Activated CD8-positive, alpha-beta memory T cell treated with anti-CD3 and anti-CD28 coated beads, Interleukin-2, amount 10 ng/mL, durations not matched to agents 7 days and 5 days (primary cell): ENCODE results near the gene CCDC112. TPM values are rescaled to one million over a fixed set of nuclear protein-coding genes. Genes with fewer than 3 reads are reported as not detected.
"Not testable (repeated sequence)": the region's sequence is repeated elsewhere in the genome, so short reads cannot be mapped to it uniquely, and the experiment has no call there.

Source experiments
- ATAC-seq: fragments of 150-1000 bp; cut with Tn5 transposase; one replicate; pipeline ENCODE4 v1.10.0; 2021; ENCODE audit warnings: moderate library complexity
- CTCF ChIA-PET: fragments of 350-600 bp; sonication (Branson Sonifier 250); formaldehyde crosslinking; loops from one replicate; lab custom pipeline; 2021; ENCODE audit warnings: antibody characterized with exemption; lab: Charles Lee
- DNase-seq: peaks from one replicate; pipeline ENCODE4 v3.0.0-alpha.2; 2020
- H3K27ac Mint-ChIP-seq: one replicate; pipeline ENCODE4 v1.8.0; 2021; ENCODE audit warnings: mild to moderate bottlenecking, mixed read lengths
- H3K27me3 Mint-ChIP-seq: one replicate; pipeline ENCODE4 v1.8.0; 2021; ENCODE audit warnings: mixed read lengths
- H3K36me3 Mint-ChIP-seq: one replicate; pipeline ENCODE4 v1.8.0; 2021; ENCODE audit warnings: mild to moderate bottlenecking, mixed read lengths
- H3K4me1 Mint-ChIP-seq: one replicate; pipeline ENCODE4 v1.8.0; 2021; ENCODE audit warnings: mixed read lengths
- H3K4me3 Mint-ChIP-seq: one replicate; pipeline ENCODE4 v1.8.0; 2021; ENCODE audit warnings: mild to moderate bottlenecking, moderate library complexity, mixed read lengths
- H3K9me3 Mint-ChIP-seq: one replicate; pipeline ENCODE4 v1.8.0; 2022; ENCODE audit warnings: low read depth, mixed read lengths
- total RNA-seq, 2 experiments: library from RNA; stranded (reverse); gene quantifications; one replicate each; pipeline ENCODE4 v1.2.3, GENCODE V29; 2021

The CCDC112 gene
- total RNA-seq, 2 experiments from 2014 or later = 0.40 to 1.5 TPM

DNA sequence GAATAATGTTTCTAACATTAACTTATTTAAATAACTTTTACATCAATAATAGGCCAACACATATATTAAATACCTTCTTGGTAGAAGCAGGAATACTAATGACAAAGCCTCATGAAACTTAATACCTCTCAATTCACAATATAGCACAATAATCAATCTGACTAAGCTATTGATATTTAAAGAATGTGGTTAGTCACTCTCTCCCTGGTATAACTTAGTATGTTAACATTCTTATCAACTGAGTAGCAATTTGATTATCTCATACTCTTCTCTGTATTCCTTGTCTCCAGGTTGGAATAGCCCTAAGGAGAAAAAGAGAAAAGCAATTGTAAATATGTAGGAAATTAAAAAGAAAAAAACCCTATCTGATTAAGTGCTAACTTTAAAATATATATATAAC is 28.8 kb downstream of the CCDC112 start:
- no peak for ATAC-seq
- no peaks in the 10 kb centered on the region for H3K36me3 Mint-ChIP-seq
- CTCF ChIA-PET = no interaction called here
- H3K9me3 Mint-ChIP-seq = no peaks in the 10 kb centered on the region
- peaks cover 4% of the 10 kb centered on the region for H3K27me3 Mint-ChIP-seq
- peaks cover 6% of the 10 kb centered on the region for H3K4me1 Mint-ChIP-seq
- no peak overlapping the region for H3K4me3 Mint-ChIP-seq
- DNase-seq = no peak
- no peak overlapping the region for H3K27ac Mint-ChIP-seq

GRCh38 chr5:115265220-115265619 is 31.2 kb downstream of the CCDC112 start:
- no peak overlapping the region for H3K27ac Mint-ChIP-seq
- no peaks in the 10 kb centered on the region for H3K9me3 Mint-ChIP-seq
- ATAC-seq (no peak), DNase-seq (no peak)
- H3K4me3 Mint-ChIP-seq = no peak overlapping the region
- peaks cover 23% of the 10 kb centered on the region for H3K4me1 Mint-ChIP-seq
- H3K27me3 Mint-ChIP-seq = peaks cover 4% of the 10 kb centered on the region
- peaks cover 4% of the 10 kb centered on the region for H3K36me3 Mint-ChIP-seq
- CTCF ChIA-PET = interaction anchor here (0.7 kb wide), 1 partner anchor 309 kb away, joined by 5 read pairs; no protein-coding TSS in a partner anchor

DNA sequence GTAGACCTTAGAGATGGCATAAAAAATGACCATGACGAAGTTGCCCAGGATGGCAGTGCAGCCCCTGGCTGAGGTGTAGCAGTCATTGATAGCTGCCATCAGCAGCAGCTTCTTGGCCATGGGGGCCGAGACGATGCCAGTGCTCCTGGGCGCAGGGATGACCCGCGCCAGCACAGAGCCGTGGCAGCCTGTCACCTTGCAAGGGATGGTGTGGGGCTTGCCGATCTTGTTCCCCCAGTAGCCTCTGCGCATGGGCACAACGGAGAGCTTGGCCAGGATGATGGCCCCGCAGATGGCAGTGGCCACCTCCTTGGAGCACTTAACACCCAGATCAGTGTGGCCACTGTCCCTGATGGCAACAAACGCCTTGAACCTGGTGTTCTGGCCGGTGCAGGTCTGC is 31.7 kb downstream of the CCDC112 start:
- DNase-seq (no peak), ATAC-seq (no peak)
- CTCF ChIA-PET = interaction anchor here (0.7 kb wide), 1 partner anchor 310 kb away, joined by 5 read pairs; no protein-coding TSS in a partner anchor
- no peak overlapping the region for H3K4me3 Mint-ChIP-seq
- H3K9me3 Mint-ChIP-seq = no peaks in the 10 kb centered on the region
- peaks cover 4% of the 10 kb centered on the region for H3K27me3 Mint-ChIP-seq
- H3K4me1 Mint-ChIP-seq = peaks cover 28% of the 10 kb centered on the region
- no peak overlapping the region for H3K27ac Mint-ChIP-seq
- peaks cover 5% of the 10 kb centered on the region for H3K36me3 Mint-ChIP-seq

DNA sequence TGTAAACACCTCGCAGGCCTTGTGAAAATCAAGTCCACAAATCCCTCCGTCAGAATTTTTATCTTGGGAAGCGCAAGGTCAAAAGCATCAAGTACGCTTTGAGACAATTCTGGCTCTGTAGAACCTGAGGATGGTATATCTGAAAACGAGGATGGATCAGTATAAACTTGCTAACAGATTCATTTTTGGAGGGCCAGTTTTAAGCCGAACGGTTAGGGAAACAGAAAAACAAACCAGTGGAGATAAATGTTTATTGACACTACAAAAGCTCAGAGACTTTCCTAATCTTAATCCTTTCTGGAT is 33.4 kb downstream of the CCDC112 start:
- Mint-ChIP-seq H3K4me1 (peaks cover 34% of the 10 kb centered on the region), H3K9me3 (no peaks in the 10 kb centered on the region), H3K36me3 (peaks cover 11% of the 10 kb centered on the region), H3K4me3 (peak overlapping the region; percentile 89), H3K27me3 (no peaks in the 10 kb centered on the region), H3K27ac (peak overlapping the region; percentile 92)
- ATAC-seq (no peak), DNase-seq (no peak)
- CTCF ChIA-PET = interaction anchor here (0.8 to 1.5 kb wide), 2 partner anchors 49 to 165 kb away, joined by 3 read pairs; no protein-coding TSS in a partner anchor

GRCh38 chr5:115262321-115263077 is 34.0 kb downstream of the CCDC112 start, which contains the start of gene PGGT1B:
PGGT1B (minus strand) TSS chr5:115262877; CDS start chr5:115262851, 26 bp downstream.
- H3K27me3 Mint-ChIP-seq = no peaks in the 10 kb centered on the region
- CTCF ChIA-PET = interaction anchor here (1.5 to 2.3 kb wide), 2 partner anchors 33 to 165 kb away, joined by 3 to 12 read pairs; partner anchors contain the start of gene CCDC112
- H3K9me3 Mint-ChIP-seq = no peaks in the 10 kb centered on the region
- ATAC-seq (peak; percentile 93), DNase-seq (peak; percentile 80)
- peak within 1 kb of the TSS; percentile 92 for H3K27ac Mint-ChIP-seq
- H3K36me3 Mint-ChIP-seq = peaks cover 11% of the 10 kb centered on the region
- peaks cover 35% of the 10 kb centered on the region for H3K4me1 Mint-ChIP-seq
- H3K4me3 Mint-ChIP-seq = peak within 1 kb of the TSS; percentile 89

- Mint-ChIP-seq H3K4me3 (peak overlapping the region; percentile 89), H3K4me1 (peaks cover 35% of the 10 kb centered on the region), H3K27ac (peak overlapping the region; percentile 92), H3K36me3 (peaks cover 12% of the 10 kb centered on the region), H3K9me3 (no peaks in the 10 kb centered on the region), H3K27me3 (no peaks in the 10 kb centered on the region)
- ATAC-seq (peak; percentile 27), DNase-seq (no peak)
- CTCF ChIA-PET = interaction anchor here (1.3 to 2.3 kb wide), 3 partner anchors 15 to 164 kb away, joined by 3 to 12 read pairs (median 5); partner anchors contain the start of gene CCDC112
Observed at GRCh38 chr5:115262011-115262320, 34.5 kb downstream of the CCDC112 start.

GRCh38 chr5:115260248-115260647 is 36.2 kb downstream of the CCDC112 start:
- H3K4me3 Mint-ChIP-seq = no peak overlapping the region
- peaks cover 23% of the 10 kb centered on the region for H3K36me3 Mint-ChIP-seq
- CTCF ChIA-PET = interaction anchor here (2.3 kb wide), 1 partner anchor 36 kb away, joined by 12 read pairs; the partner anchor contains the start of gene CCDC112
- ATAC-seq = no peak
- no peaks in the 10 kb centered on the region for H3K27me3 Mint-ChIP-seq
- H3K27ac Mint-ChIP-seq = no peak overlapping the region
- H3K9me3 Mint-ChIP-seq = no peaks in the 10 kb centered on the region
- DNase-seq = no peak
- peaks cover 35% of the 10 kb centered on the region for H3K4me1 Mint-ChIP-seq

DNA sequence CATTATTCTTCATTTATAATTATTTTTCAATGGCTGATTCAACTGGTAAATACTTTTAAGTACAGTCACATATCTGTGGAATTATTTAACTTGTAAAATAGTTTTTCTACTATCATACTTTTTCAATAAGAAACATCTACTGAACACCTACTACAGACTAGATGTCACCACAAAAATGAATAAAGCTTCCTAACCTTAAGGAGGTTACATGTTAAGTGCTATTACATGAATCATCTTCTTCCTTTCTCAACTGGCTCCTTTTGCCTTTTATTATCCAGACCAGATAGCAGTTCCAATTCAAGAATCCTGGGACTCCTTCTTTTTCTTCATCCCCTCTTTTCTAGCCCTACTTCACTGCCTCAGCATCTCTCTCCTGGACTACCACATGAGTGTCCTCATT is 38.5 kb downstream of the CCDC112 start:
- Mint-ChIP-seq H3K4me1 (peaks cover 34% of the 10 kb centered on the region), H3K27me3 (no peaks in the 10 kb centered on the region), H3K27ac (no peak overlapping the region), H3K9me3 (no peaks in the 10 kb centered on the region), H3K36me3 (peaks cover 27% of the 10 kb centered on the region), H3K4me3 (no peak overlapping the region)
- ATAC-seq (no peak), DNase-seq (no peak)
- CTCF ChIA-PET = no interaction called here

- H3K27ac Mint-ChIP-seq, H3K27me3 Mint-ChIP-seq, DNase-seq, ATAC-seq, H3K4me1 Mint-ChIP-seq, H3K9me3 Mint-ChIP-seq, H3K4me3 Mint-ChIP-seq: not testable (repeated sequence)
- peaks cover 17% of the 10 kb centered on the region for H3K36me3 Mint-ChIP-seq
- CTCF ChIA-PET = interaction anchor here (0.8 kb wide), 1 partner anchor 152 kb away, joined by 3 read pairs; no protein-coding TSS in a partner anchor
Observed at GRCh38 chr5:115249379-115249778, 47.1 kb downstream of the CCDC112 start.

DNA sequence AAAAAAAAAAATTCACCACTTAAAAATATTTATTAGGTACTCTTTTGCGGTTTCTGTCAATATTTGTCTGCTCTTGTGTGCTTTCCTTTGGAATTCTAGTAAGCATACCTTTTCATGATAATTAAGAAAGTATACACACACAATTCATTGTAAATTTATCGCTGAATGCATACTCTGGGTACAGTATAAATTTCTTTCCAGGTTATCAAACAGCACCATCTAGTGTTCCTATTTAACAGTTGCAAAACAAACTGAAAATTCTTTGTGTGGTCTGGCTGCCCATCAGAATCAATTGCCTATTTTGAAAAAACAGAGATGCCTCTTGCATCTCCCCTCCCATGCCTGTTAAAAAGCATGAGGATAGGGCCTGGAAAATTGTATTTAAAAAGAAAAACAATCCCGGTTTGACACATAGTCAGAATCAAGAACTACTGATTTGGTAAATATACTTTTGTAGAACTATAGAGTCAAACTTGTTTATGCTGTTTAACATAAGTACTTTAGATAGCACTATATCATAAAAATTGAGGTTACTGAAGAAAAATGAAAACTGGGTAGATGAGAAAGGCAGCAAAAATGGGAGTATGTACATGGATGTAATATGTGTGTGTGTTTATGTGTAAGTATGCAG is 50.0 kb downstream of the CCDC112 start:
- H3K27me3 Mint-ChIP-seq = no peaks in the 10 kb centered on the region
- no peak overlapping the region for H3K27ac Mint-ChIP-seq
- no peaks in the 10 kb centered on the region for H3K9me3 Mint-ChIP-seq
- H3K36me3 Mint-ChIP-seq = peaks cover 11% of the 10 kb centered on the region
- no peak overlapping the region for H3K4me3 Mint-ChIP-seq
- peaks cover 13% of the 10 kb centered on the region for H3K4me1 Mint-ChIP-seq
- CTCF ChIA-PET = interaction anchor here (0.7 to 6.8 kb wide), 5 partner anchors 9 to 152 kb away, joined by 3 to 52 read pairs (median 5); no protein-coding TSS in a partner anchor
- DNase-seq (no peak), ATAC-seq (peak; percentile 64)

DNA sequence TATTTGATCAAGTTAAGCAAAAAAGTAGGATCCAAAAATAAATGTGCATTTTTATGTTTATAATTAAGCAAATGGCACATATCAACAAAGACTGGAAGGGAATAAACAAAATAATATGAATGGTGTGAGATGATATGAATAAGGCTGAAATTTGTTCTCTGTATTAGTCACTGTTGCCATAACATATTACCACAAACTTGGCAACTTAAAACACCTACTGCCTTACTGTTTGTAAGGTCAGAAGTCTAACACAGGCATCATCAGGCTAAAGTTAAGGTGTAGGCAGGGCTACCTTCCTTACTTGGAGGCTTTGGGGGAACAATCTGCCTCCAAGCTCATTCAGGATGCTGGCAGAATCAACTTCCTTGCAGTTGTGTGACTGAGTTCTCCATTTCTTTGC is 53.0 kb downstream of the CCDC112 start:
- no peaks in the 10 kb centered on the region for H3K9me3 Mint-ChIP-seq

DNA sequence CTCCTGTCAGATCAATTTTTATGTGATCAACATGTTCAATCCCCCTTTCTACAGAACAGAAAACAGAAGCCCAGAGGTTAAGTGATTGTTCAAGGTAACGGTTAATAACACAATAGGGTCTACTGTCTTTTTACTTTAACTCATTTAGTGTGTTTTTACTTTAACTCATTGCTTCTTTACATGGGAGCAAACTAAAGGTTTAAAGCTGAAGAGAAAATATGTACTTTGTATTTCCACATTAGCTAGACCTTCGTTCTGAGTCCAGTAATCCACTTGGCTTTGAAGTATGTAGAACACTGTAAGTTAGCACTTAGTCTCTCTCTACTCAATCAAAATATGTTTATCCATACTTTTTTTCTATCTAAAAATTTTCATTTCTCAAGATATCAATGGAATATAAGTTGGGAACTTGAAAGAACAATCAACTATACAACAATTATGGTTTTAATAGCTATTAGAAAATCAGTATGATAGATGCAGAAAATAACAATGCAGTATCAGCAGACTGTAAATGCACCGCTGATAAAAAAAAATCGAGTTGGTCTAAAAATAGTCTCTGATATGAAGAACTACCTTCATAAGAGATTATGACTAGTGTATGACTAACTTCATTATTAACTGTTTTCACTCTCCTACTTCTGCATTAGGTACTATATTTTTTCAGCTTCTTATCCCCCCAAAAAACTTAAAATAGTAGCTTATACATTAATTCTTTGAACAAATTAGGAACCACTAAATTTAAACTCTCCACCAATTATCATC is 54.4 kb downstream of the CCDC112 start:
- CTCF ChIA-PET = interaction anchor here (1.3 to 6.8 kb wide), 3 partner anchors 9 to 150 kb away, joined by 3 to 52 read pairs (median 3); no protein-coding TSS in a partner anchor
- no peak for DNase-seq
- peaks cover 8% of the 10 kb centered on the region for H3K36me3 Mint-ChIP-seq
- ATAC-seq = no peak
- no peak overlapping the region for H3K27ac Mint-ChIP-seq
- H3K4me1 Mint-ChIP-seq = peaks cover 10% of the 10 kb centered on the region
- no peaks in the 10 kb centered on the region for H3K27me3 Mint-ChIP-seq
- H3K9me3 Mint-ChIP-seq = no peaks in the 10 kb centered on the region
- no peak overlapping the region for H3K4me3 Mint-ChIP-seq

More for the DNA sequence above, 53.0 kb downstream of the CCDC112 start:
- H3K27me3 Mint-ChIP-seq = no peaks in the 10 kb centered on the region
- no peak overlapping the region for H3K27ac Mint-ChIP-seq
- ATAC-seq (peak; percentile 68), DNase-seq (no peak)
- peaks cover 3% of the 10 kb centered on the region for H3K36me3 Mint-ChIP-seq
- H3K4me1 Mint-ChIP-seq = peaks cover 10% of the 10 kb centered on the region
- H3K4me3 Mint-ChIP-seq = no peak overlapping the region
- CTCF ChIA-PET = interaction anchor here (6.8 kb wide), 1 partner anchor 146 kb away, joined by 52 read pairs; no protein-coding TSS in a partner anchor

- DNase-seq (no peak), ATAC-seq (no peak)
- Mint-ChIP-seq H3K4me3 (no peak overlapping the region), H3K27me3 (no peaks in the 10 kb centered on the region), H3K9me3 (no peaks in the 10 kb centered on the region), H3K36me3 (peaks cover 14% of the 10 kb centered on the region), H3K4me1 (no peaks in the 10 kb centered on the region), H3K27ac (no peak overlapping the region)
- CTCF ChIA-PET = interaction anchor here (1.6 kb wide), 1 partner anchor 9 kb away, joined by 5 read pairs; no protein-coding TSS in a partner anchor
Observed at GRCh38 chr5:115237066-115237465, 59.4 kb downstream of the CCDC112 start.
